HG02623 (cell line): ENCODE data around the gene PPP4R4.

Experiments
- ATAC-seq: cut with Tn5 transposase; IDR thresholded peaks from one replicate; pipeline ENCODE4 v1.9.1; 2021; ENCODE audit warnings: moderate library complexity; ENCODE audit not compliant: unreplicated experiment

The PPP4R4 gene, protein sequence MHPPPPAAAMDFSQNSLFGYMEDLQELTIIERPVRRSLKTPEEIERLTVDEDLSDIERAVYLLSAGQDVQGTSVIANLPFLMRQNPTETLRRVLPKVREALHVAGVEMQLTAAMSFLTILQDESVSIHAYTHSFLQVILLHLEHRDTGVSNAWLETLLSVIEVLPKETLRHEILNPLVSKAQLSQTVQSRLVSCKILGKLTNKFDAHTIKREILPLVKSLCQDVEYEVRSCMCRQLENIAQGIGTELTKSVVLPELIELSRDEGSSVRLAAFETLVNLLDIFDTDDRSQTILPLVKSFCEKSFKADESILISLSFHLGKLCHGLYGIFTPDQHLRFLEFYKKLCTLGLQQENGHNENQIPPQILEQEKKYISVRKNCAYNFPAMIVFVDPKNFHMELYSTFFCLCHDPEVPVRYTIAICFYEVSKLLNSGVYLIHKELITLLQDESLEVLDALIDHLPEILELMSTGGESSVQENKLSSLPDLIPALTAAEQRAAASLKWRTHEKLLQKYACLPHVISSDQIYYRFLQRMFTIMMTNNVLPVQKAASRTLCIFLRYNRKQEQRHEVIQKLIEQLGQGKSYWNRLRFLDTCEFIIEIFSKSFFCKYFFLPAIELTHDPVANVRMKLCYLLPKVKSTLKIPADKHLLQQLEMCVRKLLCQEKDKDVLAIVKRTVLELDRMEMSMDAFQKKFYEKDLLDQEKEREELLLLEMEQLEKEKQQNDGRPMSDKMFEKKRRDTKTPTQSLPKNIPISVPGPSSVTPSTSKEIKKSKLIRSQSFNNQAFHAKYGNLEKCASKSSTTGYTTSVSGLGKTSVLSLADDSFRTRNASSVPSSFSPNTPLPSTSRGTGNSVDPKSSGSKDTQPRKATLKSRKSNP

GRCh38 chr14:94173885-94174603 lies at the start of gene PPP4R4:
TSS of gene PPP4R4 (plus strand) at chr14:94174322. CDS start at chr14:94174466, 144 bp downstream.
- peak; percentile 79 for ATAC-seq

DNA sequence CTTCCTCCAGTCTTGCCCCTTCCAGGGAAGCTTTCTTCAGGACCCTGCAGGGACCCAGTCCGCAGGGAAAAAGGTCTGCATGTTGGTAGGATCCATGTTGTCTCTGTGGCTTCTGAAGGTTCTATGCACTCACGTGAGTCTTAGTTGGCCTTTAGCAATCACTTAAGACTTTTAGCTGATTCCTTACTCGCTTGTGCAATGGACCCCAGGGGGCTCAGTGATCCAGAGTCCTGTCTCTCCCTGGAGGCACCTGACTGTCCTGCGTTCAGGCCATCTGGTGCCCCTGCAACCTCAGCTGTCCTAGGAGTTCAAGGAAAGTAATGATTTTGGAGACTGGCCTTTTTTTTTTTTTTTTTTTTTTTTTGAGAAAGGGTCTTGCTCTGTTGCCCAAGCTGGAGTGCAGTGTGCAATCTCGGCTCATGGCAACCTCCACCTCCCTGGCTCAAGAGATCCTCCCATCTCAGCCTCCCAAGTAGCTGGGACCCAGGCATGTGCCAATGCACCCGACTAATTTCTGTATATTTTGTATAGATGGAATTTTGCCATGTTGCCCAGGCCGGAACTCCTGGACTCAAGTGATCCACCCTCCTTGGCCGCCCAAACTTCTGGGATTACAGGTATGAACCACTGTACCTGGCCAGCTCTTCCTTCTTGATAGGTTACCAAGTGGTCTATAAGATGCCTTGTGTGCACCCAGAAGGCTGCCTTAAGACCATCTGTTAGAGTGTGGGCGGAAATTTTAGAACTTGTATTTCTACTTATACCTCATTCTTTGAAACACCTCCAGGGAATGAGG lies 49.3 kb upstream of the PPP4R4 start:
- ATAC-seq: no peak

GRCh38 chr14:94125659-94126418 lies 48.3 kb upstream of the PPP4R4 start:
- no peak for ATAC-seq

- ATAC-seq: no peak
These were observed 47.8 kb upstream of the PPP4R4 start for GRCh38 chr14:94126419-94126677.

DNA sequence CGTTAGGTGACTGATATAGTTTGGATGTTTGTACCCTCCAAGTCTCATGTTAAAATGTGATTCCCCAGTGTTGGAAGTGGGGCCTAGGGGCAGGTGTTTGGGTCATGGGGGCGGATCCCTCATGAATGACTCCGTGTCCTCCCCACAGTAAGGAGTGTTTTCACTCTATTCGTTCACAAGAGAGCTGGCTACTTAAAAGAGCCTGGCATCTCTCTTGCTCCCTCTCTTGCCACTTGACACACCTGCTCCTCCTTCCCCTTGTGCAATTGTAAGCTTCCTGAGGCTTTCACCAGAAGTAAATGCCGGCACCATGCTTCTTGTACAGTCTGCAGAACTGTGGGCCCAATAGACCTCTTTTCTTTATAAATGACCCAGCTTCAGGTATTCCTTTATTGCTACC lies 47.3 kb upstream of the PPP4R4 start:
- ATAC-seq: no peak

GRCh38 chr14:94127330-94127729 lies 46.8 kb upstream of the PPP4R4 start:
- ATAC-seq: no peak

GRCh38 chr14:94128216-94128839 lies 45.8 kb upstream of the PPP4R4 start:
- no peak for ATAC-seq

- ATAC-seq: peak; percentile 95
These were observed 44.9 kb upstream of the PPP4R4 start, which contains the start of gene IFI27L2 for GRCh38 chr14:94129111-94129757. TSS of gene IFI27L2 (minus strand) at chr14:94129604. CDS start at chr14:94129564, 40 bp downstream.

DNA sequence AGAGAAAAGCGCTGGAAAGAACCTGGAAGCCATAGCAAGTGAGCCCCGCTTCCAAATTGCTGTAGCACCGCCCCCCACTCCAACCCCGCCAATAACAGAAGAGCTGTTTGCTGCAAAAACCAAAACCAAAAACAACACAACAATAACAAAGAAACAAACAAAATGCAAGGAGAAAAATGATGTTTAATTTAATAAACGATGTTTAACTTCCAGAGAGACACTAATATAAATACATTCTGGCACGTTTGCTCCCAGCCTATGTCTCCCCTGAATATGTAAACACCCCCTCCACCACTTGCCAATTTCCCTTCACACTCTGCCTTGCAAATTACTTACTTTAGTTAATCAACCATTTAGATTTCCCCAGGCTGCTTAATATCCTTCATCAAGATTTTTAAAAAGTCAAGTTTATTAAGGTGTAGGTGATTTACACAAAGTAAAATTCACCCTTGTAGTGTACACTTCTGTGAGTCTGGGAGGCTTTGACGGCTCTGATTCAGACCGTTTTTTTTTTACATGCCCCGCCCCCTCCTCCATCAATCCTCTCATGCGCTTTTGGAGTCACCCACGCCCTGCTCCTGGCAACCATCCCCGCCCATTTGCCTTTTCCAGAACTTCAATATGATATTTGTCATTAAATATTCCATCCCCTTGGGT lies 44.2 kb upstream of the PPP4R4 start:
- ATAC-seq: no peak

- no peak for ATAC-seq
These were observed 41.7 kb upstream of the PPP4R4 start for GRCh38 chr14:94132285-94132887.

GRCh38 chr14:94135476-94135875 lies 38.6 kb upstream of the PPP4R4 start:
- ATAC-seq: no peak

DNA sequence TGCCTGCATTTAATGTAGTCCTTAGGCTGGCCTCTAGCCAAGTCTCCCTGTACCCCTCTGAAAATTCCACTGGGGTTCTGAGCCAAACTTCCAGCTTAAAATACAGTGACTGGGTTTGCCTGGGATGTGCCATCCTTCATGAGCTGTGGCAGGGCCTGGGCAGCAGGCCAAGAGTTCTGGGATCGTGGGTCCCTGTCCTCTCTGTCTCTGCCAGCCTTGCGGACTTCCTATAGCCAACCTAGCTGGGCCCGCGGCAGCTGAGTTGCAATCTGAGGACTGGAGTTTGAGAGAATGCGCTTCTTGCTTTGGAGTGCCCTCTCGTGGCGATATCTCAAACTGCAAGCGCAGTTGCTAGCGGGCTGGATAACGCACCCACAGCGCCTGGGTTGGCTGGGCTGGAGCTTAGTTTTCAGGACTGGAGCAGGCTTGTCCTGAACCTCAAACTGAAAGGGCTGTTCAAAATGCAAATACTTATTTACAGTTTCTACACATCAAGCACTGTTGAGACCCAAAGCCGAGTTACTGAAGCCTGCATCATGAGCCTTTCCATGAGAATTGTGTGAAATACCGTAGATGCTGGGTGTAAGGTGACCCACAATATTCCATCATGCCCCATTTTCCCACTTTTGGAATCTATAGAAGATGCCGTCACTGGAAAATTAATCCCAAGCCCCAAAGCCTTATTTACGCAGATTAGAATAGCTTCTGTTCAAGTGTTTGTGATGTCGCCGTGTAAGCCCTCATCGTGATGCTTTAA lies 37.4 kb upstream of the PPP4R4 start:
- ATAC-seq: peak; percentile 78

DNA sequence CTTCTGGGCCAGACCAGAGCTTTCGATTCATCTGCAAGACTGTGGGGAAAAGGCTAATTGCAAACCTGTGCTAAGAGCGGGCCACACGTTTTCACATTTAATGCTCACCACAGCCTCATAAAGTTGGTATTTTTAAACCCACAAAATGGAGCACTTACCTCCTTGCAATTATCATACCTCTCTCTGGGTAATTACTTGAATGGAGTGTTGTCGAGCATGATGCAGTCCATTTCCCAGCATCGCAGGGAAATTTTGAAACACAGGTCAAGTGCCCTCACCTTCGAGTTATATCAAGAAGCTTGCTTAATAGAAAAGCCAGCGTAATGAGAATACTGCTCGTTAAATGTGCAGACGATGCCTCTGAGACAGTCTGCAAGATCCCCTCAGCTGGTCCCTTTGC lies 35.9 kb upstream of the PPP4R4 start:
- no peak for ATAC-seq

GRCh38 chr14:94139006-94139405 lies 35.1 kb upstream of the PPP4R4 start:
- ATAC-seq: no peak

DNA sequence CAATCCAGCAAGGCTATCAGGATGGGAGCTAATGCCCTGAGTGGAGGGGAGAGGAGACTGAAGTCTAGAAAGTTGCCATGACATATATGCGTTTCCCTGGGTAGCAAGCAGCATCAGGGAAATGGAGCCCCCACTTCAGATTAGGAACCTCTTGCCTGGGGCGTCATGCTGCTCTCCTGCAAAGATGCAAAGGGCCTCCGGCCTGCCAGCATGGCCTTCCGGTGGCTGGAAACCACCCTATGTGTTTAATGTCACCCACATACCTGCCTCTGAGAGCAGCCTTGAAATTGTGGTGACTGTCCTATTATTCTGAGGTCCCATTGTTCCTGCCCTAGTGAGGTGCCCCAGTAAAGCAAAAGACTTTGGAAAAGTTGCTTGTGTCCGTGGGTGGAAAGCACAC lies 34.7 kb upstream of the PPP4R4 start:
- no peak for ATAC-seq

- no peak for ATAC-seq
These were observed 31.9 kb upstream of the PPP4R4 start for GRCh38 chr14:94142247-94142646.

DNA sequence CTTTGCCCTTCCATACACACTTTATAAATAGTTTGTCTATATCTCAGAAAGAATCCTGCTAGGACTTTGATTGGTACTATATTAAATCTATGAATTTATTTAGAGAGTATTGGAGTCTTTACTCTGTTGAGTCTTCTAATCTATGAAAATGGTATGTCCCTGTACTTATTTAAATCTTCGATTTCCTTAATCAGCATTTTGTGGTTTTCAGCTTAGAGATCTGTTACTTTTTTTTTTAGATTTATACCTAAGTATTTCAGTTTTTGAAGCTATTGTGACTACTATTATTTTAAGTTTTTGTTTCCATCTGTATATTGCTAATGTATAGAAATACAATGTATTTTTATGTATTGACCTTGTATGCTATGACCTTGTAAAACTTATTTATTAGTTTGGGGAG lies 31.3 kb upstream of the PPP4R4 start:
- no peak for ATAC-seq
